Hepatocyte (in vitro differentiated cells): ENCODE data around the gene GORASP1. TPM values are rescaled to one million over a fixed set of nuclear protein-coding genes. Genes with fewer than 3 reads are reported as not detected.

Experiments used
- DNase-seq: peaks from one replicate; pipeline ENCODE4 v3.0.0-alpha.2; 2016; ENCODE audit warnings: low spot score
- H2AFZ ChIP-seq: fragments of 200-600 bp; sonication (generic); 2 replicates; pipeline ENCODE4 v1.6.0; 2016; ENCODE audit warnings: antibody characterized with exemption, mild to moderate bottlenecking
- H3K27ac ChIP-seq: fragments of 200-600 bp; sonication (generic); 2 replicates; pipeline ENCODE4 v1.5.1; 2016; ENCODE audit warnings: mild to moderate bottlenecking
- H3K27me3 ChIP-seq: fragments of 200-600 bp; sonication (generic); 2 replicates; pipeline ENCODE4 v1.6.1; 2016
- H3K36me3 ChIP-seq: fragments of 200-600 bp; sonication (generic); replicated peaks from 2 replicates; pipeline ENCODE4 v1.5.1; 2016; ENCODE audit warnings: low read depth; ENCODE audit not compliant: insufficient read depth
- H3K4me1 ChIP-seq: fragments of 200-600 bp; sonication (generic); 2 replicates; pipeline ENCODE4 v1.5.1; 2016; ENCODE audit warnings: mild to moderate bottlenecking, moderate library complexity; ENCODE audit not compliant: insufficient read depth
- H3K4me2 ChIP-seq: fragments of 200-600 bp; sonication (generic); 2 replicates; pipeline ENCODE4 v1.6.0; 2016
- H3K4me3 ChIP-seq: fragments of 200-600 bp; sonication (generic); 2 replicates; pipeline ENCODE4 v1.5.1; 2016; ENCODE audit warnings: mild to moderate bottlenecking
- H3K79me2 ChIP-seq: fragments of 200-600 bp; sonication (generic); 2 replicates; pipeline ENCODE4 v1.6.0; 2017; ENCODE audit warnings: mild to moderate bottlenecking
- H3K9me2 ChIP-seq: fragments of 200-600 bp; sonication (generic); replicated peaks from 2 replicates; pipeline ENCODE4 v1.6.0; 2017; ENCODE audit warnings: mild to moderate bottlenecking; ENCODE audit not compliant: insufficient read depth
- H3K9me3 ChIP-seq: fragments of 200-600 bp; sonication (generic); 2 replicates; pipeline ENCODE4 v1.5.1; 2016; ENCODE audit warnings: low read depth, mild to moderate bottlenecking
- H4K20me1 ChIP-seq: fragments of 200-600 bp; sonication (generic); 2 replicates; pipeline ENCODE4 v1.6.0; 2016; ENCODE audit warnings: mild to moderate bottlenecking; ENCODE audit not compliant: insufficient read depth, poor library complexity, severe bottlenecking
- EZH2 ChIP-seq: fragments of 200-600 bp; sonication (generic); IDR thresholded peaks from 2 replicates; pipeline ENCODE4 v1.6.1; 2016; ENCODE audit warnings: antibody characterized with exemption, mild to moderate bottlenecking, borderline replicate concordance
- EZH2phosphoT487 ChIP-seq: fragments of 200-600 bp; sonication (generic); IDR thresholded peaks from one replicate; pipeline ENCODE4 v1.6.1; 2018; ENCODE audit warnings: antibody characterized with exemption, mild to moderate bottlenecking, low read depth, moderate library complexity; ENCODE audit not compliant: unreplicated experiment, severe bottlenecking
- WGBS: methylation state at CpG from one replicate; pipeline ENCODE4 v1.1.6; 2016; ENCODE audit warnings: low lambda C conversion rate; ENCODE audit errors: missing lambda C conversion rate; 5-methylcytosine and 5-hydroxymethylcytosine counted together
- polyA plus RNA-seq: library from polyadenylated mRNA; unstranded; fragments of >200 nt; fragmentation: Nextera tagmentation; extraction: Ambion mirVana; gene quantifications from 2 replicates; pipeline ENCODE4 v1.2.1, GENCODE V29; 2016
- total RNA-seq: library from RNA; depleted of rRNA; stranded (reverse); fragments of >200 nt; gene quantifications from 2 replicates; pipeline ENCODE4 v1.2.3, GENCODE V29; 2014
- TF ChIP-seq, protein P1 (sequence below): fragments of 200-600 bp; sonication (generic); IDR thresholded peaks from 2 replicates; pipeline ENCODE4 v1.5.1; 2016; ENCODE audit warnings: antibody characterized with exemption, mild to moderate bottlenecking; ENCODE audit not compliant: poor library complexity

The GORASP1 gene
- total and polyA plus RNA-seq, 2 experiments from 2014 or later: 48.6 to 49.0 TPM

GRCh38 chr3:39144748-39145380, 37.4 kb upstream of the GORASP1 start:
- peaks cover 10% of the 10 kb centered on the region for H3K36me3 ChIP-seq

GRCh38 chr3:39144095-39144747, 36.8 kb upstream of the GORASP1 start:
- H3K36me3 ChIP-seq: peaks cover 10% of the 10 kb centered on the region
- TF ChIP-seq EZH2 (no peak), EZH2phosphoT487 (no peak)
- TF ChIP-seq, protein P1, sequence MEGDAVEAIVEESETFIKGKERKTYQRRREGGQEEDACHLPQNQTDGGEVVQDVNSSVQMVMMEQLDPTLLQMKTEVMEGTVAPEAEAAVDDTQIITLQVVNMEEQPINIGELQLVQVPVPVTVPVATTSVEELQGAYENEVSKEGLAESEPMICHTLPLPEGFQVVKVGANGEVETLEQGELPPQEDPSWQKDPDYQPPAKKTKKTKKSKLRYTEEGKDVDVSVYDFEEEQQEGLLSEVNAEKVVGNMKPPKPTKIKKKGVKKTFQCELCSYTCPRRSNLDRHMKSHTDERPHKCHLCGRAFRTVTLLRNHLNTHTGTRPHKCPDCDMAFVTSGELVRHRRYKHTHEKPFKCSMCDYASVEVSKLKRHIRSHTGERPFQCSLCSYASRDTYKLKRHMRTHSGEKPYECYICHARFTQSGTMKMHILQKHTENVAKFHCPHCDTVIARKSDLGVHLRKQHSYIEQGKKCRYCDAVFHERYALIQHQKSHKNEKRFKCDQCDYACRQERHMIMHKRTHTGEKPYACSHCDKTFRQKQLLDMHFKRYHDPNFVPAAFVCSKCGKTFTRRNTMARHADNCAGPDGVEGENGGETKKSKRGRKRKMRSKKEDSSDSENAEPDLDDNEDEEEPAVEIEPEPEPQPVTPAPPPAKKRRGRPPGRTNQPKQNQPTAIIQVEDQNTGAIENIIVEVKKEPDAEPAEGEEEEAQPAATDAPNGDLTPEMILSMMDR: no peak
- H3K27ac ChIP-seq: no peak overlapping the region
- no peak overlapping the region for H3K4me2 ChIP-seq
- peaks cover 76% of the 10 kb centered on the region for H4K20me1 ChIP-seq
- peak; percentile 14 for DNase-seq
- H3K27me3 ChIP-seq: no peaks in the 10 kb centered on the region
- WGBS: 97% methylated on average over 20 of the region's 20 CpGs
- no peaks in the 10 kb centered on the region for H3K9me3 ChIP-seq
- H2AFZ ChIP-seq: no peak overlapping the region
- H3K4me1 ChIP-seq: peaks cover 66% of the 10 kb centered on the region
- peaks cover 73% of the 10 kb centered on the region for H3K79me2 ChIP-seq
- no peak overlapping the region for H3K4me3 ChIP-seq
- no peaks in the 10 kb centered on the region for H3K9me2 ChIP-seq

More at GRCh38 chr3:39144748-39145380, 37.4 kb upstream of the GORASP1 start:
- H3K4me2 ChIP-seq: no peak overlapping the region
- 96% methylated on average over 22 of the region's 23 CpGs for WGBS
- TF ChIP-seq EZH2phosphoT487: no peak
- TF ChIP-seq, protein P1: no peak
- no peak for TF ChIP-seq EZH2
- H3K4me1 ChIP-seq: peaks cover 66% of the 10 kb centered on the region
- no peaks in the 10 kb centered on the region for H3K9me3 ChIP-seq
- H3K4me3 ChIP-seq: no peak overlapping the region
- H3K79me2 ChIP-seq: peaks cover 79% of the 10 kb centered on the region
- H3K27me3 ChIP-seq: no peaks in the 10 kb centered on the region
- H4K20me1 ChIP-seq: peaks cover 80% of the 10 kb centered on the region
- H2AFZ ChIP-seq: no peak overlapping the region
- no peak overlapping the region for H3K27ac ChIP-seq
- no peak for DNase-seq
- H3K9me2 ChIP-seq: no peaks in the 10 kb centered on the region

- H3K79me2 ChIP-seq: peaks cover 63% of the 10 kb centered on the region
These were observed 35.8 kb upstream of the GORASP1 start for GRCh38 chr3:39143051-39143885.

More at GRCh38 chr3:39143051-39143885, 35.8 kb upstream of the GORASP1 start:
- no peaks in the 10 kb centered on the region for H3K27me3 ChIP-seq
- peaks cover 10% of the 10 kb centered on the region for H3K36me3 ChIP-seq
- no peaks in the 10 kb centered on the region for H3K9me2 ChIP-seq
- peaks cover 61% of the 10 kb centered on the region for H3K4me1 ChIP-seq
- H2AFZ ChIP-seq: no peak overlapping the region
- no peak for DNase-seq
- no peak overlapping the region for H3K27ac ChIP-seq
- TF ChIP-seq EZH2phosphoT487 (no peak), EZH2 (no peak)
- TF ChIP-seq, protein P1: no peak
- H3K4me3 ChIP-seq: no peak overlapping the region
- no peaks in the 10 kb centered on the region for H3K9me3 ChIP-seq
- H3K4me2 ChIP-seq: no peak overlapping the region
- WGBS: 87% methylated on average over 14 of the region's 14 CpGs
- H4K20me1 ChIP-seq: peaks cover 66% of the 10 kb centered on the region
